Left ventricle myocardium inferior (tissue), 1 donor: ENCODE data around the gene PTGR3. TPM values are rescaled to one million over a fixed set of nuclear protein-coding genes. Genes with fewer than 3 reads are reported as not detected.

ENCODE experiments used
- DNase-seq: peaks from one replicate; pipeline ENCODE4 v3.0.0-alpha.2; 2020
- H3K27ac ChIP-seq: fragments of 200-600 bp; replicated peaks from 2 replicates; pipeline ENCODE4 v1.8.0; 2021
- H3K27me3 ChIP-seq: fragments of 200-600 bp; 2 replicates; pipeline ENCODE4 v1.8.0; 2021; ENCODE audit warnings: low read depth
- H3K36me3 ChIP-seq: fragments of 200-600 bp; 2 replicates; pipeline ENCODE4 v1.8.0; 2021
- H3K4me1 ChIP-seq: fragments of 200-600 bp; 2 replicates; pipeline ENCODE4 v1.8.0; 2021
- H3K4me3 ChIP-seq: fragments of 200-600 bp; 2 replicates; pipeline ENCODE4 v1.8.0; 2021; ENCODE audit warnings: mild to moderate bottlenecking, moderate library complexity
- H3K9me3 ChIP-seq: fragments of 200-600 bp; replicated peaks from 2 replicates; pipeline ENCODE4 v1.8.0; 2021
- CTCF ChIP-seq: fragments of 200-600 bp; IDR thresholded peaks from 2 replicates; pipeline ENCODE4 v1.8.0; 2021; ENCODE audit warnings: antibody characterized with exemption, mild to moderate bottlenecking, borderline replicate concordance
- intact Hi-C: fragments of 100-400 bp; cut with micrococcal nuclease; formaldehyde crosslinking; loops from one replicate; pipeline ENCODE4 v1.11.0; 2022
- total RNA-seq: library from RNA; stranded (reverse); fragmentation: NEBNext Ultra II Directional; extraction: Animal tissue kit (Norgen Biotek cat#: 25700); gene quantifications from one replicate; pipeline ENCODE4 v1.2.1, GENCODE V29; 2021
- donor health status: DM: no; HTN: yes; CAD: no; lungs with severe emphysema.

PTGR3 gene
- total RNA-seq, 1 donor from 2014 or later, result 77.3 TPM

- H3K36me3 ChIP-seq, result no peaks in the 10 kb centered on the region
- peaks cover 6% of the 10 kb centered on the region for H3K9me3 ChIP-seq
- intact Hi-C loops, result no loop called here
- H3K4me1 ChIP-seq, result peaks cover 59% of the 10 kb centered on the region
- H3K27ac ChIP-seq, result no peak overlapping the region
- H3K27me3 ChIP-seq, result no peaks in the 10 kb centered on the region
- DNase-seq, result no peak
- H3K4me3 ChIP-seq, result no peak overlapping the region
- peak; percentile 52 for TF ChIP-seq CTCF
Observed at GRCh38 chr18:75244351-75245313, 35.7 kb upstream of the PTGR3 start.

DNA sequence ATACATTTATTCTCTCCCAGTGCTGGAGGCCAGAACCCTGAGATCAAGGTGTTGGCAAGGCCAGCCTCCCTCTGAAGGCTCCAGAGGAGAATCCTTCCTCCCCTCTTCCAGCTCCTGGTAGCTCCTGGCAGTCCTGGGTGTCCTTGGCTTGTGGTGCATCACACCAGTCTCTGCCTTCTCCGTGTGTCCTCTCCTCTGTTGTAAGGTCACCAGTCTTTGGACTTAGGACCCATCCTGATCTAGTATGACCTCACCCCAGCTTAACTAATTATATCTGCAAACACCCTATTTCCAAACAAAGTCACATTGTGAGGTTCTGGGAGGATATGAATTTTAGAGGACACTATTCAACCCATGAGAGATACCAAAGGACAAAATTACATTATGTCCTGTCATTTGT is 32.8 kb upstream of the PTGR3 start:
- peaks cover 62% of the 10 kb centered on the region for H3K4me1 ChIP-seq
- no peaks in the 10 kb centered on the region for H3K36me3 ChIP-seq
- intact Hi-C loops, result no loop called here
- no peak for DNase-seq
- no peak overlapping the region for H3K27ac ChIP-seq
- no peak overlapping the region for H3K4me3 ChIP-seq
- H3K27me3 ChIP-seq, result no peaks in the 10 kb centered on the region
- no peak for TF ChIP-seq CTCF
- peaks cover 6% of the 10 kb centered on the region for H3K9me3 ChIP-seq

DNA sequence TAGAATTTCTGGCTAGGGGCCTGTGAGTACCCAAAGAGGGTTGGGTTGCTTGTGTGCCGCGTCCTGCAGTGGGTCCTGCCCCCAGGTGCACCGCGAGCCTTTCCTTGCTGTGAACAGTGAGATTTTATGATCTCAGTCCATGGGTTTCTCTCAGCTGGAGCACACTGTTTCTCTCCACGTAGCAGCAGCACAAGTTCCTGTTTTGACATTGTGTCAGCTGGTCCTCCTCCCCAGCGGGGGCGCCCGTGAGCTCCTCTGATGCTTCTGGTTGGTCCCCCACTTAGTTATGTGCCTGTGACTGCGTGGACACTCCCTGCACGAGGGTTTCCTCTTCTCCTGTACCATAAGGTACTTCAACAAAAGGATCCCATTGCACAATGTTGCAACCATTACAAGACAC is 31.5 kb upstream of the PTGR3 start:
- Histone ChIP-seq H3K27ac (no peak overlapping the region), H3K4me3 (no peak overlapping the region), H3K36me3 (peaks cover 6% of the 10 kb centered on the region), H3K27me3 (no peaks in the 10 kb centered on the region), H3K4me1 (peaks cover 51% of the 10 kb centered on the region), H3K9me3 (peaks cover 6% of the 10 kb centered on the region)
- DNase-seq, result no peak
- intact Hi-C loops, result no loop called here
- no peak for TF ChIP-seq CTCF

DNA sequence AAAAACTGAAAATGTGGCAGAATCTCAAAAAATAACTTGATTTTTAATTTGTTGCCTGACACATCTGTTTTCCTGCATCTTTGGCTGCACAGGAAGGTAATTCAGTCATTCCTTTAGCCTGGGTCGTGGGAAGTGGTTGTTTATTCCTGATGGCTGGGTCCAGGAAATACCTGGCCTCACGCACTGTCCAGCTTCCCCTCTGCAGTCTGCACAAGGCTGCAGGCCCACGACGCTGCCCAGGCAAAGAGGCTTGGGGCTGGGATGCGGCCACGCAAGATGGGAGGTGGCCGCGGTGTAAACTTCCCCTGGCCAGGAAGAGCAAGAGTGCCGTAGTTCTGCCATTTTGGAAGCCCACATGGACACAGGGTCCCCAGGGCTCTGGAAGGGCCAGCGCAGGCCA is 29.8 kb upstream of the PTGR3 start:
- Histone ChIP-seq H3K27ac (no peak overlapping the region), H3K27me3 (no peaks in the 10 kb centered on the region), H3K9me3 (peaks cover 6% of the 10 kb centered on the region), H3K4me3 (no peak overlapping the region), H3K36me3 (peaks cover 8% of the 10 kb centered on the region), H3K4me1 (peaks cover 35% of the 10 kb centered on the region)
- intact Hi-C loops, result no loop called here
- TF ChIP-seq CTCF, result no peak
- DNase-seq, result no peak

GRCh38 chr18:75238100-75238499 is 29.2 kb upstream of the PTGR3 start:
- TF ChIP-seq CTCF, result no peak
- peaks cover 8% of the 10 kb centered on the region for H3K36me3 ChIP-seq
- peaks cover 33% of the 10 kb centered on the region for H3K4me1 ChIP-seq
- H3K9me3 ChIP-seq, result peaks cover 6% of the 10 kb centered on the region
- no peak overlapping the region for H3K4me3 ChIP-seq
- intact Hi-C loops, result no loop called here
- no peak overlapping the region for H3K27ac ChIP-seq
- no peak for DNase-seq
- H3K27me3 ChIP-seq, result no peaks in the 10 kb centered on the region
